Breast epithelium (tissue), 3 donors: Measurements from ENCODE around the gene GMDS.

Source experiments
- POLR2A ChIP-seq: fragments of 450-650 bp; IDR thresholded peaks from one replicate; pipeline ENCODE4 v1.6.1; 2016; ENCODE audit warnings: antibody characterized with exemption, mild to moderate bottlenecking, moderate library complexity
- POLR2AphosphoS5 ChIP-seq, 3 donors: sonication (generic); formaldehyde crosslinking; IDR thresholded peaks; one replicate each; pipeline ENCODE4 v1.6.1; 2017; ENCODE audit warnings: antibody characterized with exemption in 3 of 3
- TF ChIP-seq, protein P1 (sequence below), 3 donors: fragments of 450-650 bp; IDR thresholded peaks; one replicate each; pipeline ENCODE4 v1.5.1; 2016 to 2017; ENCODE audit warnings: antibody characterized with exemption in 3 of 3, mild to moderate bottlenecking in 3 of 3, moderate library complexity in 3 of 3

DNA sequence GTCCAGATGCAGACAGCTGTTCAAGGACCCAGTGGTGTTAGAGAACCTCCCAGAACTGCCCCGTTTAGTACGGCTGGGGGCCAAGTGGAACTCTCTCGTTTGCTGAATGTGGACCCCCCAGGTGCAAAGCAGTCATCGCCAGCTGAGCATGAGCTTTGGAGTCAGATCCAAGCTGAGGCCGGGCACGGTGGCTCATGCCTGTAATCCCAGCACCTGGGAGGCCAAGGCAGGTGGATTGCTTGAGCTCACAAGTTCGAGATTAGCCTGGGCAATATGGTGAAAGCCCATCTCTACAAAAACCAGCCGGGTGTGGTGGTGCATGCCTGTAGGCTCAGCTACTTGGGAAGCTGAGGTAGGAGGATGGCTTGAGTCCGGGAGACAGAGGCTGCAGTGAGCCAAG, 606.0 kb downstream of the GMDS start:
- TF ChIP-seq POLR2AphosphoS5 (IDR thresholded peaks at IDR 0.05) (no peak), POLR2A (no peak)
- TF ChIP-seq, protein P1, sequence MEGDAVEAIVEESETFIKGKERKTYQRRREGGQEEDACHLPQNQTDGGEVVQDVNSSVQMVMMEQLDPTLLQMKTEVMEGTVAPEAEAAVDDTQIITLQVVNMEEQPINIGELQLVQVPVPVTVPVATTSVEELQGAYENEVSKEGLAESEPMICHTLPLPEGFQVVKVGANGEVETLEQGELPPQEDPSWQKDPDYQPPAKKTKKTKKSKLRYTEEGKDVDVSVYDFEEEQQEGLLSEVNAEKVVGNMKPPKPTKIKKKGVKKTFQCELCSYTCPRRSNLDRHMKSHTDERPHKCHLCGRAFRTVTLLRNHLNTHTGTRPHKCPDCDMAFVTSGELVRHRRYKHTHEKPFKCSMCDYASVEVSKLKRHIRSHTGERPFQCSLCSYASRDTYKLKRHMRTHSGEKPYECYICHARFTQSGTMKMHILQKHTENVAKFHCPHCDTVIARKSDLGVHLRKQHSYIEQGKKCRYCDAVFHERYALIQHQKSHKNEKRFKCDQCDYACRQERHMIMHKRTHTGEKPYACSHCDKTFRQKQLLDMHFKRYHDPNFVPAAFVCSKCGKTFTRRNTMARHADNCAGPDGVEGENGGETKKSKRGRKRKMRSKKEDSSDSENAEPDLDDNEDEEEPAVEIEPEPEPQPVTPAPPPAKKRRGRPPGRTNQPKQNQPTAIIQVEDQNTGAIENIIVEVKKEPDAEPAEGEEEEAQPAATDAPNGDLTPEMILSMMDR (IDR thresholded peaks at IDR 0.05) = no peak
